GM12801 (cell line): ENCODE results near the gene FRMD4A.

Source experiments
- CTCF ChIP-seq: IDR thresholded peaks from one replicate; pipeline ENCODE4 v1.5.1; 2011; ENCODE audit warnings: control low read depth; ENCODE audit not compliant: insufficient read length; ENCODE audit errors: extremely low read depth

FRMD4A gene

GRCh38 chr10:13905281-13905680 is 425.4 kb downstream of the FRMD4A start:
- no peak for TF ChIP-seq CTCF

GRCh38 chr10:13904064-13904463 is 426.7 kb downstream of the FRMD4A start:
- TF ChIP-seq CTCF, result no peak

- TF ChIP-seq CTCF, result no peak
Measured at GRCh38 chr10:13902868-13903587, 427.7 kb downstream of the FRMD4A start.

GRCh38 chr10:13899941-13900340 is 430.8 kb downstream of the FRMD4A start:
- TF ChIP-seq CTCF, result no peak

- TF ChIP-seq CTCF, result no peak
Measured at GRCh38 chr10:13894412-13895093, 436.2 kb downstream of the FRMD4A start.

GRCh38 chr10:13893926-13894325 is 436.8 kb downstream of the FRMD4A start:
- no peak for TF ChIP-seq CTCF

- TF ChIP-seq CTCF, result no peak
Measured at GRCh38 chr10:13892871-13893270, 437.9 kb downstream of the FRMD4A start.
